Thoracic aorta (tissue), 2 donors: ENCODE data around the gene COMMD3. TPM values are rescaled to one million over a fixed set of nuclear protein-coding genes. Genes with fewer than 3 reads are reported as not detected.
A peak's percentile ranks its signal among the peaks of the same experiment; 100 is the strongest.

ENCODE experiments used
- ATAC-seq: fragments of 150-250 bp; one replicate; pipeline ENCODE4 v1.8.0; 2017; ENCODE audit warnings: low read depth; ENCODE audit not compliant: insufficient number of reproducible peaks, low FRiP score
- DNase-seq: peaks from one replicate; pipeline ENCODE4 v3.0.0-alpha.2; 2020; ENCODE audit warnings: low spot score
- H3K27ac ChIP-seq, 2 donors: fragments of 200-600 bp; sonication (generic); 1 replicate in 1 of 2; 2 replicates in 1 of 2; pipeline ENCODE4 v1.5.1; 2016; ENCODE audit warnings: mild to moderate bottlenecking in 2 of 2, moderate library complexity in 2 of 2
- H3K27me3 ChIP-seq: fragments of 200-600 bp; sonication (generic); replicated peaks from 2 replicates; pipeline ENCODE4 v1.6.0; 2016; ENCODE audit warnings: mild to moderate bottlenecking; ENCODE audit not compliant: insufficient read depth
- H3K36me3 ChIP-seq: fragments of 200-600 bp; sonication (generic); one replicate; pipeline ENCODE4 v1.5.1; 2016
- H3K4me1 ChIP-seq, 2 donors: fragments of 200-600 bp; sonication (generic); 1 replicate in 1 of 2; 2 replicates in 1 of 2; pipeline versions ENCODE4 v1.5.1 to v1.6.0; 2016; ENCODE audit warnings: low read depth in 2 of 2, mild to moderate bottlenecking in 1 of 2; ENCODE audit not compliant: control insufficient read depth in 1 of 2
- H3K4me3 ChIP-seq: fragments of 200-600 bp; sonication (generic); 2 replicates; pipeline ENCODE4 v1.5.1; 2016; ENCODE audit warnings: mild to moderate bottlenecking
- H3K9me3 ChIP-seq: fragments of 200-600 bp; sonication (generic); 2 replicates; pipeline ENCODE4 v1.5.1; 2016
- total RNA-seq, 2 donors: library from RNA; depleted of rRNA; stranded (reverse); fragments of >200 nt; gene quantifications; one replicate each; pipeline versions ENCODE4 v1.1.0 to v1.2.3, GENCODE V29; 2016
- TF ChIP-seq, protein P1 (sequence below): fragments of 200-600 bp; sonication (generic); IDR thresholded peaks from one replicate; pipeline ENCODE4 v1.5.1; 2019; ENCODE audit warnings: antibody characterized with exemption

The COMMD3 gene
- total RNA-seq, 2 donors from 2014 or later = 12.6 to 90.4 TPM

DNA sequence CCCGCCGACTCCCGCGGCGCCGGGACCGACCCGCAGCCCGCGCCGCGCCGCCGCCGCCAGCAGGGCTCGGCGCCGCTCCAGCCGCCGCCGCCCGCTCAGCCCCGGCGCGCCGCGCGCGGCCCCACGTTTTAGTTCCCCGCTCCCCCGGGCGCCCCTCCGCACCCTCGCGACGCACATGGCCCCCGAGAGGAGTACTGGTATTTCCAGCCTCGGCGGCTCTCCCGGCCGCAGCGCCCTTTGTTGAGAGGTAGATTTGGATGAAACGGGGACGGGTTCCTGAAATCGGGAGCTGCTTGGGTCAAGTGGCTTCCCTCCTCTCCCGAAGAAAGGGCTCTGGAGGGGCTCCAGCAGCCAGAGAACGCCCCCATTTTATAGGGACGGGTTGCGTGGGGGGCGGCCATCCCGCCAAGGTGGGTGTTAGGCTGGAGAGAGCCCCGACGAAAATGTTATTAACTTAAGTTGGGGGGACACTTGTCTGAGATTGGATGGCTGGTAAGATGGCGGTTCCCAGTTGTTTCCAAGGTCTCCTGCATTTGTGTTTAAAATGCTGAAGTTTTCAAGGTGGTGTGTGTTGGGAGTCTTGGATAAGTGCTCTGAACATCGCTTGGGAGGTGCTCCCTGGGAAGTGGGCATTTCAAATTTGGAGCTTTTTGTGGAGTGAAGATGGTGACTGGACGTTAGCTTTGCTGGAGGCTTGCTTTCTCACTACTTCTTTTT, 5.9 kb downstream of the COMMD3 start:
- no peaks in the 10 kb centered on the region for H3K9me3 ChIP-seq
- no peak for DNase-seq
- H3K27me3 ChIP-seq = no peaks in the 10 kb centered on the region
- peak overlapping the region; percentile 88 for H3K4me3 ChIP-seq
- peaks cover 25 to 56% of the 10 kb centered on the region in 2 donors for H3K4me1 ChIP-seq
- TF ChIP-seq, protein P1, sequence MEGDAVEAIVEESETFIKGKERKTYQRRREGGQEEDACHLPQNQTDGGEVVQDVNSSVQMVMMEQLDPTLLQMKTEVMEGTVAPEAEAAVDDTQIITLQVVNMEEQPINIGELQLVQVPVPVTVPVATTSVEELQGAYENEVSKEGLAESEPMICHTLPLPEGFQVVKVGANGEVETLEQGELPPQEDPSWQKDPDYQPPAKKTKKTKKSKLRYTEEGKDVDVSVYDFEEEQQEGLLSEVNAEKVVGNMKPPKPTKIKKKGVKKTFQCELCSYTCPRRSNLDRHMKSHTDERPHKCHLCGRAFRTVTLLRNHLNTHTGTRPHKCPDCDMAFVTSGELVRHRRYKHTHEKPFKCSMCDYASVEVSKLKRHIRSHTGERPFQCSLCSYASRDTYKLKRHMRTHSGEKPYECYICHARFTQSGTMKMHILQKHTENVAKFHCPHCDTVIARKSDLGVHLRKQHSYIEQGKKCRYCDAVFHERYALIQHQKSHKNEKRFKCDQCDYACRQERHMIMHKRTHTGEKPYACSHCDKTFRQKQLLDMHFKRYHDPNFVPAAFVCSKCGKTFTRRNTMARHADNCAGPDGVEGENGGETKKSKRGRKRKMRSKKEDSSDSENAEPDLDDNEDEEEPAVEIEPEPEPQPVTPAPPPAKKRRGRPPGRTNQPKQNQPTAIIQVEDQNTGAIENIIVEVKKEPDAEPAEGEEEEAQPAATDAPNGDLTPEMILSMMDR = no peak
- no peak overlapping the region for H3K27ac ChIP-seq
- H3K36me3 ChIP-seq = no peaks in the 10 kb centered on the region
- no peak for ATAC-seq

DNA sequence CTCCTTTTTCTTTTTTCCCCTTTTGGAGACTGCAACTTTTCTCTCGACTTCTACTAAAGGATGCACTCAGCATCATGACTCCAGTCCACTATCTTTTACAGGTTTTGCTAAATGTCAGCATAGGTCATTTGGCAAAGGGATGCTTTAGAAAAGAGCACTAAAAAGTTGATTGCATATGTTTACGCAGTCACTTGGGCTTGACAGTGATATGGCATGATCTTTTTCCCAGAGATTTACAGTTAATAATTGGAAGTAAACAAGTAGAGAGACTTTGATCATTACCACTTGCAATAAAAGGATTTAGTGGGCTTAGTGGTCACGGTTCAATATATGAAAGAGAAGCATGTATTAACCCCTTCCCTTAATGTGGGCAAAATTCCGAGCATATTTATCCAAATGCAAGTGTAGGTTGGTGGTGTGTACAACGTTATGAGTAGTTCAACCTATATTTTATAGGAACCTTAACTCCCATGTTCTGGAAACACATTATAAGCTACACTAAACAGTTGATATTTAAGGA, 6.5 kb downstream of the COMMD3 start:
- DNase-seq (no peak), ATAC-seq (no peak)
- no peaks in the 10 kb centered on the region for H3K9me3 ChIP-seq
- H3K27me3 ChIP-seq = no peaks in the 10 kb centered on the region
- no peak overlapping the region for H3K27ac ChIP-seq
- TF ChIP-seq, protein P1 = no peak
- H3K4me1 ChIP-seq = peaks cover 19 to 50% of the 10 kb centered on the region in 2 donors
- peak overlapping the region; percentile 88 for H3K4me3 ChIP-seq
- peaks cover 3% of the 10 kb centered on the region for H3K36me3 ChIP-seq

DNA sequence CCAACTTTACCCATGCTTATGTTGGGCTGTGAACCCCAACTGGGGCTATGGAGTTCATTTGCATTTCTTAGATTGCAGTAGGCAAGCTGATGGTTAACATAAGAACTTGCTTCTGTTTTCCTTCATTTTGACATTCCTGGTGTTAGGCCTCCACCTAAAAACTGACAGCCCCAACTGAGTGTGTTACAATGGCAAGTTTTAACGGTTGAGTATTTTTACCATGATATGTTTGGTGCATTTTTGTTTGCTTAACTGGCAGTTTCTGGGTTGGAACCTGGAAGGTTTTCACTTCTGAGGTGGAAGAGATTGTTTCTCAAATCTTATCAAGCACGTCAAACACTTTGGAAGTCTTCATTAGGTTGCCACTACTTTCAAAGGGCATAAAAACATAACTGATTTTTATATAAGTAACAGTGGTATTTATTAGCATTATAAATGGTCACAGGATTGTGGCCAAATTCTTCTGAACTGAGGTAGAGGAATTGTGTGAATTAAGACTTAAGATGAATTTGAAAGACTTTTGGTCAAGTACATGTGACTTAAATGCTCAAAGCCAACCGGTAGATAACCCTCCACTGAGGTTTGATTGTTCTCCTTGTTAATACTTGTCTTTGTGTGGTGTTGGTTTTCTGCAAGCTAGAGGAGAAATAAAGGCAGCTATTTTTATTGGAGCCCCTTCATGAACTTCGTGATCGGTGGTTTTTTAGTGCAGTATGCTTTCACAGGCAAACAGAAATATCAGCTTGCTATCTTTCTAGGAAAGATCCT, 7.5 kb downstream of the COMMD3 start:
- DNase-seq (no peak), ATAC-seq (no peak)
- H3K36me3 ChIP-seq = peaks cover 5% of the 10 kb centered on the region
- TF ChIP-seq, protein P1 = no peak
- H3K4me1 ChIP-seq = peaks cover 17 to 40% of the 10 kb centered on the region in 2 donors
- peak overlapping the region; percentile 88 for H3K4me3 ChIP-seq
- H3K9me3 ChIP-seq = no peaks in the 10 kb centered on the region
- H3K27me3 ChIP-seq = no peaks in the 10 kb centered on the region
- H3K27ac ChIP-seq = no peak overlapping the region

DNA sequence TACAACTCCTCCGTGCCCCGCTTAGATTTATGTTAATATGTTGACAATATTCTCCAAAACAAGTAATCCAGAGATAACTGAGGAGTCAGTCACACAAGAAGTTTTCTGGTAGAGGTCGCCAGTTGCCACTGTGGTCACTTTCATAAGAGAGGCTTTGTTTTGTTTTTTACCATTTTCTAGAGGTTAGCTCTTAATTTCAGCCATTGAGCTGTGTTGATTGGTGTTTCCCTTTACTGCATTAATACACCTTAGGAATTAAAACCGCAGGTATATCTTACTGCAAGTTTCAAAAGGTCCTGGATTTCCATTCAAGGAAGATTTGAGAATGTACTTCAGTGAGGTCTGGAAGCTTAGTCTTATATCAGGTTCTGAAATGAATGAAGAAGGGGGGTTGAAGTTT, 8.2 kb downstream of the COMMD3 start:
- no peak overlapping the region for H3K27ac ChIP-seq
- peak overlapping the region; percentile 83 for H3K4me3 ChIP-seq
- peaks cover 10% of the 10 kb centered on the region for H3K36me3 ChIP-seq
- ATAC-seq (no peak), DNase-seq (no peak)
- H3K4me1 ChIP-seq = peaks cover 17 to 39% of the 10 kb centered on the region in 2 donors
- H3K27me3 ChIP-seq = no peaks in the 10 kb centered on the region
- no peaks in the 10 kb centered on the region for H3K9me3 ChIP-seq
- TF ChIP-seq, protein P1 = no peak

DNA sequence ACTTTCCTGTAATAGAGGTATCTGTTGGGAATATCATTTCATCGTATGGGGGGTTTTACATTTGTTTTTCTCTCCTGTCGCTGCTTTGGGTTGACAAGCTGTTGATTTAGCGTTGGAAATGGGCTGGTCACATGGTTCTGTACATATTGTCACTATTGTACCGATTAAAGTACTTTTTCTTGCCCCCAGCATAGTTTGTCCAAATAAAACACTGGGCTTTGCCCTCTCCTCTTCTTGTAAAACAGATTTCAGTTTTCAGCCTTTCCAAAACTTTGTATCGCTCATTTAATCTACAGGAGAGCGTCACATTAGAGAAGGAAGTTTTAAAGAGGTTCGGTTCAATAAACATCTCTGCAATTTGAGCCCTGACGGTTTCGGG, 8.7 kb downstream of the COMMD3 start:
- ATAC-seq (no peak), DNase-seq (no peak)
- Histone ChIP-seq H3K4me3 (peak overlapping the region; percentile 83), H3K9me3 (no peaks in the 10 kb centered on the region), H3K27me3 (no peaks in the 10 kb centered on the region), H3K36me3 (peaks cover 13% of the 10 kb centered on the region), H3K4me1 (peaks cover 15 to 37% of the 10 kb centered on the region in 2 donors), H3K27ac (peak overlapping the region in 1 of 2 donors; percentile 28)
- TF ChIP-seq, protein P1 = no peak
